ENCODE results near the gene FOXO3. TPM values are rescaled to one million over a fixed set of nuclear protein-coding genes. Genes with fewer than 3 reads are reported as not detected.

FOXO3 gene
- total and polyA plus RNA-seq, 2 of the 13 experiments (the other 11 are each of a cell fraction or from before 2014, with no cell fraction given): 16.0 to 22.5 TPM

DNA sequence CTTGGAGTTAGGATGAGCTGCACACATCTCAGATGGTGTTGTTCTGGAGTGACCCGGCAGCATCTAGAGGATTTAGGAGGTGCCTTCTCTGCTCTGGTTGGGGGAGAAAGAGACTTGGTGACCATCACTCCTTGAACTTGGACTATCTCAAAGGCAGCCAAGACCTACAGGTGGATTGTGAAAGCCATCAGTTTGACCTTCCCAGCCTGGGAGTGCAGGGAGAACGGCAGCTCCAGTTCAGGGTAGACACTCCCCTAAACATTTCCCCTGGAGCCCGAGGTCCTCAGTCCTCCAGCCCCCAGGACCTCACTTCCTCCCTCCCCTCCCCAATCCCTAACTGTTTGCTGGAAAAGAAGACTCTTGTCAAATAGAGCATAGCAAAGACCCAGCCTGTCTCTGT is 158.8 kb downstream of the FOXO3 start:
- Histone ChIP-seq H3K9ac (ENCODE audit: insufficient read depth, low read depth, low read length) (no peak overlapping the region), H3K27me3 (ENCODE audit: control insufficient read depth in 1 of 2, insufficient read depth in 2 of 2, low read length in 2 of 2) (peaks cover 0 to 2% of the 10 kb centered on the region in 2 experiments; a peak in 1 of 5 replicates), H2AFZ (ENCODE audit: low read length) (no peak overlapping the region), H3K9me3 (ENCODE audit: low read length) (peaks cover 14% of the 10 kb centered on the region), H3K4me3 (replicated peaks in 1 of 3; ENCODE audit: insufficient read depth in 1 of 3, low read depth in 2 of 3, low read length in 3 of 3) (no peak overlapping the region), H4K20me1 (ENCODE audit: insufficient read depth, low read length) (no peaks in the 10 kb centered on the region), H3K4me2 (ENCODE audit: low read depth, low read length) (no peak overlapping the region), H3K79me2 (ENCODE audit: insufficient read depth, low read length) (no peaks in the 10 kb centered on the region), H3K4me1 (ENCODE audit: insufficient read depth, low read length) (peaks cover 71% of the 10 kb centered on the region), H3K27ac (ENCODE audit: extremely low read length, insufficient read depth, low read length) (no peak overlapping the region), H3K36me3 (replicated peaks in 1 of 2; ENCODE audit: control insufficient read depth in 1 of 2, insufficient read depth in 2 of 2, low read length in 2 of 2) (no peaks in the 10 kb centered on the region)
- ATAC-seq: no peak
- POLR2A ChIA-PET: no interaction called here
- intact Hi-C loops (cut with micrococcal nuclease; ENCODE audit: unreplicated experiment): loop anchor here (10.0 kb wide), 1 partner anchor 155 kb away; the partner anchor contains the start of gene FOXO3
- DNase-seq (ENCODE audit: low spot score): no peak
- no TSS peak for BruUV-seq (replicated peaks)
- FAIRE-seq: peak; percentile 50
- in situ Hi-C loops (cut with HindIII; ENCODE audit: extremely low pct_ligation_motif_present, low pct_unique_long_range_greater_than_20kb): no loop called here
- CTCF ChIA-PET (ENCODE audit: low intra/inter-chr PET ratio, low total read pairs): no interaction called here
- WGBS (ENCODE audit: low lambda C conversion rate): 33% methylated on average over 3 of the region's 3 CpGs
- TF ChIP-seq, protein P1, sequence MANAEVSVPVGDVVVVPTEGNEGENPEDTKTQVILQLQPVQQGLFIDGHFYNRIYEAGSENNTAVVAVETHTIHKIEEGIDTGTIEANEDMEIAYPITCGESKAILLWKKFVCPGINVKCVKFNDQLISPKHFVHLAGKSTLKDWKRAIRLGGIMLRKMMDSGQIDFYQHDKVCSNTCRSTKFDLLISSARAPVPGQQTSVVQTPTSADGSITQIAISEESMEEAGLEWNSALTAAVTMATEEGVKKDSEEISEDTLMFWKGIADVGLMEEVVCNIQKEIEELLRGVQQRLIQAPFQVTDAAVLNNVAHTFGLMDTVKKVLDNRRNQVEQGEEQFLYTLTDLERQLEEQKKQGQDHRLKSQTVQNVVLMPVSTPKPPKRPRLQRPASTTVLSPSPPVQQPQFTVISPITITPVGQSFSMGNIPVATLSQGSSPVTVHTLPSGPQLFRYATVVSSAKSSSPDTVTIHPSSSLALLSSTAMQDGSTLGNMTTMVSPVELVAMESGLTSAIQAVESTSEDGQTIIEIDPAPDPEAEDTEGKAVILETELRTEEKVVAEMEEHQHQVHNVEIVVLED (CRISPR knock-in tag; IDR thresholded peaks at IDR 0.05; ENCODE audit: borderline replicate concordance): no peak
- TF ChIP-seq ZNF17 (CRISPR knock-in tag; IDR thresholded peaks at IDR 0.05): no peak
- TF ChIP-seq ZNF652 (CRISPR knock-in tag; IDR thresholded peaks at IDR 0.05; ENCODE audit: borderline replicate concordance, low read depth): no peak
- TF ChIP-seq SALL1 (CRISPR knock-in tag; IDR thresholded peaks at IDR 0.05): peak; percentile 44; the same call in 1 of the 2 replicates
- TF ChIP-seq, protein P2, sequence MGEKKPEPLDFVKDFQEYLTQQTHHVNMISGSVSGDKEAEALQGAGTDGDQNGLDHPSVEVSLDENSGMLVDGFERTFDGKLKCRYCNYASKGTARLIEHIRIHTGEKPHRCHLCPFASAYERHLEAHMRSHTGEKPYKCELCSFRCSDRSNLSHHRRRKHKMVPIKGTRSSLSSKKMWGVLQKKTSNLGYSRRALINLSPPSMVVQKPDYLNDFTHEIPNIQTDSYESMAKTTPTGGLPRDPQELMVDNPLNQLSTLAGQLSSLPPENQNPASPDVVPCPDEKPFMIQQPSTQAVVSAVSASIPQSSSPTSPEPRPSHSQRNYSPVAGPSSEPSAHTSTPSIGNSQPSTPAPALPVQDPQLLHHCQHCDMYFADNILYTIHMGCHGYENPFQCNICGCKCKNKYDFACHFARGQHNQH (CRISPR knock-in tag; IDR thresholded peaks at IDR 0.05): no peak

DNA sequence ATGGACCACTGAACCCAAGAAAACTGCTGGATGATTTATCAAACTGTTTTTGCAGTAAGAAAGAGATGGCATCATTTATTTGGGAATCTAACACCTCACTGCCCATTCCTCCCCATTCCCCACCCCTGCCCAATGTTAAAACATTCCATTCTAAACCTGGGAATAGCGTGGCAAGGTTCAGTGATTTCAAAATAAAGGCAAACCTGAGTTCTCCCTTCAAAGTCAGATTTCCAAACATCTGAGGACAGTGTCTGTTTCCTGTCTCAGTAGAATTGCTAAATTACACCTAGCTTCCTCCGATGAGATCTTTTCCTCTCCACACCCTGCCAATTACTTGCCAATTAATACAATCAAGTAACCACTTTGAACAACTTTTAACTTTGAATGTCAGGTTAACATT is 160.1 kb downstream of the FOXO3 start:
- H4K20me1 ChIP-seq (ENCODE audit: insufficient read depth, low read length): no peaks in the 10 kb centered on the region
- ATAC-seq (no peak), FAIRE-seq (peak; percentile 56), DNase-seq (ENCODE audit: low spot score) (no peak)
- peak overlapping the region; percentile 69 for H3K27ac ChIP-seq (ENCODE audit: extremely low read length, insufficient read depth, low read length)
- intact Hi-C loops (cut with micrococcal nuclease; ENCODE audit: unreplicated experiment): no loop called here
- H3K4me3 ChIP-seq (replicated peaks in 1 of 3; ENCODE audit: insufficient read depth in 1 of 3, low read depth in 2 of 3, low read length in 3 of 3): no peak overlapping the region
- in situ Hi-C loops (cut with HindIII; ENCODE audit: extremely low pct_ligation_motif_present, low pct_unique_long_range_greater_than_20kb): no loop called here
- H3K4me2 ChIP-seq (ENCODE audit: low read depth, low read length): peak overlapping the region; percentile 68
- H3K9me3 ChIP-seq (ENCODE audit: low read length): peaks cover 14% of the 10 kb centered on the region
- H3K9ac ChIP-seq (ENCODE audit: insufficient read depth, low read depth, low read length): peak overlapping the region; percentile 19; the same call in 1 of the 2 replicates
- POLR2A ChIA-PET: interaction anchor here (1.6 kb wide), 1 partner anchor 31 kb away, joined by 3 read pairs; no protein-coding TSS in a partner anchor
- 0% methylated on average over 2 of the region's 2 CpGs for WGBS (ENCODE audit: low lambda C conversion rate)
- peaks cover 0 to 2% of the 10 kb centered on the region in 2 experiments; a peak in 1 of 5 replicates for H3K27me3 ChIP-seq (ENCODE audit: control insufficient read depth in 1 of 2, insufficient read depth in 2 of 2, low read length in 2 of 2)
- no peaks in the 10 kb centered on the region for H3K36me3 ChIP-seq (replicated peaks in 1 of 2; ENCODE audit: control insufficient read depth in 1 of 2, insufficient read depth in 2 of 2, low read length in 2 of 2)
- CTCF ChIA-PET (ENCODE audit: low intra/inter-chr PET ratio, low total read pairs): no interaction called here
- H3K79me2 ChIP-seq (ENCODE audit: insufficient read depth, low read length): no peaks in the 10 kb centered on the region
- no peak overlapping the region for H2AFZ ChIP-seq (ENCODE audit: low read length)
- no TSS peak for BruUV-seq (replicated peaks)
- peaks cover 57% of the 10 kb centered on the region for H3K4me1 ChIP-seq (ENCODE audit: insufficient read depth, low read length)
- TF ChIP-seq, protein P3, sequence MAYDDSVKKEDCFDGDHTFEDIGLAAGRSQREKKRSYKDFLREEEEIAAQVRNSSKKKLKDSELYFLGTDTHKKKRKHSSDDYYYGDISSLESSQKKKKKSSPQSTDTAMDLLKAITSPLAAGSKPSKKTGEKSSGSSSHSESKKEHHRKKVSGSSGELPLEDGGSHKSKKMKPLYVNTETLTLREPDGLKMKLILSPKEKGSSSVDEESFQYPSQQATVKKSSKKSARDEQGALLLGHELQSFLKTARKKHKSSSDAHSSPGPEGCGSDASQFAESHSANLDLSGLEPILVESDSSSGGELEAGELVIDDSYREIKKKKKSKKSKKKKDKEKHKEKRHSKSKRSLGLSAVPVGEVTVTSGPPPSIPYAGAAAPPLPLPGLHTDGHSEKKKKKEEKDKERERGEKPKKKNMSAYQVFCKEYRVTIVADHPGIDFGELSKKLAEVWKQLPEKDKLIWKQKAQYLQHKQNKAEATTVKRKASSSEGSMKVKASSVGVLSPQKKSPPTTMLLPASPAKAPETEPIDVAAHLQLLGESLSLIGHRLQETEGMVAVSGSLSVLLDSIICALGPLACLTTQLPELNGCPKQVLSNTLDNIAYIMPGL (CRISPR knock-in tag; IDR thresholded peaks at IDR 0.05; ENCODE audit: borderline replicate concordance in 1 of 2, low read depth in 1 of 2): no peak
- TF ChIP-seq, protein P4, sequence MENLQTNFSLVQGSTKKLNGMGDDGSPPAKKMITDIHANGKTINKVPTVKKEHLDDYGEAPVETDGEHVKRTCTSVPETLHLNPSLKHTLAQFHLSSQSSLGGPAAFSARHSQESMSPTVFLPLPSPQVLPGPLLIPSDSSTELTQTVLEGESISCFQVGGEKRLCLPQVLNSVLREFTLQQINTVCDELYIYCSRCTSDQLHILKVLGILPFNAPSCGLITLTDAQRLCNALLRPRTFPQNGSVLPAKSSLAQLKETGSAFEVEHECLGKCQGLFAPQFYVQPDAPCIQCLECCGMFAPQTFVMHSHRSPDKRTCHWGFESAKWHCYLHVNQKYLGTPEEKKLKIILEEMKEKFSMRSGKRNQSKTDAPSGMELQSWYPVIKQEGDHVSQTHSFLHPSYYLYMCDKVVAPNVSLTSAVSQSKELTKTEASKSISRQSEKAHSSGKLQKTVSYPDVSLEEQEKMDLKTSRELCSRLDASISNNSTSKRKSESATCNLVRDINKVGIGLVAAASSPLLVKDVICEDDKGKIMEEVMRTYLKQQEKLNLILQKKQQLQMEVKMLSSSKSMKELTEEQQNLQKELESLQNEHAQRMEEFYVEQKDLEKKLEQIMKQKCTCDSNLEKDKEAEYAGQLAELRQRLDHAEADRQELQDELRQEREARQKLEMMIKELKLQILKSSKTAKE (CRISPR knock-in tag; IDR thresholded peaks at IDR 0.05; ENCODE audit: borderline replicate concordance): peak; percentile 6; the same call in 1 of the 2 replicates
- TF ChIP-seq ETV5 (CRISPR knock-in tag; IDR thresholded peaks at IDR 0.05; ENCODE audit: borderline replicate concordance): peak; percentile 2; the same call in 1 of the 2 replicates
- no peak for TF ChIP-seq ATF7 (IDR thresholded peaks at IDR 0.05)
- no peak for TF ChIP-seq ATF7 (CRISPR knock-in tag; IDR thresholded peaks at IDR 0.05)
